Osteoblast (primary cell): ENCODE results near the gene ANKAR. TPM values are rescaled to one million over a fixed set of nuclear protein-coding genes. Genes with fewer than 3 reads are reported as not detected.

Source experiments
- DNase-seq: peaks from one replicate; pipeline ENCODE4 v3.0.0; 2011; ENCODE audit warnings: low spot score, mixed read lengths; ENCODE audit not compliant: insufficient read length; ENCODE audit errors: missing footprints
- H2AFZ ChIP-seq: 2 replicates; pipeline ENCODE4 v1.6.0; 2011; ENCODE audit warnings: mild to moderate bottlenecking, low read length
- H3K27ac ChIP-seq: 2 replicates; pipeline ENCODE4 v1.5.1; 2011; ENCODE audit warnings: mild to moderate bottlenecking, low read depth, low read length, moderate library complexity
- H3K27me3 ChIP-seq: 2 replicates; pipeline ENCODE4 v1.6.0; 2012; ENCODE audit warnings: mild to moderate bottlenecking, control low read depth, inconsistent platforms, low read length, moderate library complexity; ENCODE audit not compliant: insufficient read depth
- H3K36me3 ChIP-seq: 2 replicates; pipeline ENCODE4 v1.5.1; 2011; ENCODE audit warnings: mild to moderate bottlenecking, low read length, control low read depth, moderate library complexity; ENCODE audit not compliant: insufficient read depth
- H3K4me1 ChIP-seq: 2 replicates; pipeline ENCODE4 v1.5.1; 2011; ENCODE audit warnings: mild to moderate bottlenecking, low read length, control low read depth, moderate library complexity; ENCODE audit not compliant: insufficient read depth
- H3K4me2 ChIP-seq: 2 replicates; pipeline ENCODE4 v1.6.0; 2011; ENCODE audit warnings: mild to moderate bottlenecking, low read length; ENCODE audit not compliant: insufficient read depth
- H3K4me3 ChIP-seq: fragments of 200-600 bp; sonication (generic); 3 replicates; pipeline ENCODE4 v1.5.1; 2012; ENCODE audit warnings: mild to moderate bottlenecking, low read length, inconsistent platforms; ENCODE audit not compliant: insufficient read depth
- H3K79me2 ChIP-seq: 2 replicates; pipeline ENCODE4 v1.6.0; 2012; ENCODE audit warnings: mild to moderate bottlenecking, low read length, control low read depth, inconsistent platforms; ENCODE audit not compliant: insufficient read depth
- H3K9me3 ChIP-seq: 2 replicates; pipeline ENCODE4 v1.5.1; 2011; ENCODE audit warnings: low read depth, low read length, control low read depth
- H4K20me1 ChIP-seq: 2 replicates; pipeline ENCODE4 v1.6.0; 2012; ENCODE audit warnings: mild to moderate bottlenecking, low read length, control low read depth; ENCODE audit not compliant: insufficient read depth
- CTCF ChIP-seq: IDR thresholded peaks from 2 replicates; pipeline ENCODE4 v1.5.1; 2011; ENCODE audit warnings: mild to moderate bottlenecking, low read depth, low read length, moderate library complexity; ENCODE audit errors: extremely low read depth
- total RNA-seq: library from RNA; depleted of rRNA; stranded (reverse); fragments of >200 nt; gene quantifications from 2 replicates; pipeline ENCODE4 v1.2.3, GENCODE V29; 2012

ANKAR gene
- total RNA-seq, 1 donor: 14.1 TPM

DNA sequence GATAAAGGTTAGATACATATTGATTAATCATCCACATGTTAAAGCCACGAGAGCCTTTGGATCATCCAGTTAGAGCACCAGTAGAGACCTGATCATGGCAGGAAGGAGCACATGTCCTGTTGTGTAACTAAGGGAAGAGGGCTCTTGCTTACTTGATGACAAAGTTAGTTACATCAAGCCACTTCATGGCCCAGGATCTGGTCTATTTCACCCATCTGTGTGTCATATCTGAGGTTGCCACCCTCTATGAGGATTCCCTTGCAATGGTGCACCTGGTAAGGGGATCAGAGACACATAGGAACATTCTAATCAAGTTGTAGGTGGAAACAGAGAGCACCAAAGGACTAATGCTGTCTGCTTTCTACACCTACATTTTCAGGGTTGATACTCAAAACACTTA lies 6.7 kb downstream of the ANKAR start:
- Histone ChIP-seq H3K36me3 (no peaks in the 10 kb centered on the region), H3K4me3 (no peak overlapping the region), H4K20me1 (no peaks in the 10 kb centered on the region), H3K27me3 (no peaks in the 10 kb centered on the region), H3K4me2 (no peak overlapping the region), H3K4me1 (peaks cover 8% of the 10 kb centered on the region), H3K27ac (no peak overlapping the region), H3K79me2 (peaks cover 30% of the 10 kb centered on the region), H3K9me3 (no peaks in the 10 kb centered on the region), H2AFZ (no peak overlapping the region)
- DNase-seq: no peak
- no peak for TF ChIP-seq CTCF

DNA sequence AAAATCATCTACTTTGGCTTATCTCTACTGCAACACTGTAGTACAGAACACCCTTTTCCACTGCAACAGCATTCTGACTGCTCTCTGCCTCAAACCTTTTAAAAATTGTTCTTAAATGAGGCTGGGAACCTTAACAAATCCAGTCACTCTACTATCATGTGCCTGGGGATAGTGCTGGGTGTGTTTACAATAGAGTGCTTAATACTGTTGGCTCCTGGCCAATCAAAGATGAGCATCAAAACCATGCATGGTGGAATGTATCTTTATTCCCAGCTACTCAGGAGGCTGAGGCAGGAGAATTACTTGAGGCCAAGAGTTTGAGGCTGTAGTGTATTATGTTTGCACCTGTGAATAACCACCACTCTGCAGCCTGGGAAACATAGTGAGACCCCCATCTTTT lies 7.4 kb downstream of the ANKAR start:
- Histone ChIP-seq H3K79me2 (peaks cover 23% of the 10 kb centered on the region), H3K27ac (no peak overlapping the region), H3K27me3 (no peaks in the 10 kb centered on the region), H3K4me3 (no peak overlapping the region), H3K4me1 (peaks cover 6% of the 10 kb centered on the region), H3K4me2 (no peak overlapping the region), H3K36me3 (no peaks in the 10 kb centered on the region), H2AFZ (no peak overlapping the region), H3K9me3 (no peaks in the 10 kb centered on the region), H4K20me1 (no peaks in the 10 kb centered on the region)
- DNase-seq: no peak
- no peak for TF ChIP-seq CTCF

DNA sequence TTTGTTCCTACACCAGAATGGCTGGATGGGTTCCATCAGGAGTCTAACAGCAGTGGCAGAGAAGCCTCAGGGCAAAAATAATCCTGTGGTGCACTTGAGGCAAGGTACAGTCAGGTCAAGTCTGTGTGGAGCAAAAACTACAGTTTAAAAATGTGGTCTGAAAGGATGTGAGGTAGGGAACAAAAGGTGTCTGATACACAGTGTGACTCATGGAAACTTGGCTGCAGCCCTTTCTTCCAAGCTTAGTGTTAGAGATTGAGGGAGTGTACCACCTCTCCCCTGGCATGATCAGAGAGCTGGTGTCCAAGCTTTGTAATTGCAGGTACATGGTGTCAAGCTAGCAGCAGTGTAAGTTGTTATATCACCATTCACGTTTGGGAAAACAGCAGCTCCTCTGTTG lies 8.9 kb downstream of the ANKAR start:
- Histone ChIP-seq H3K4me1 (peaks cover 6% of the 10 kb centered on the region), H3K4me3 (no peak overlapping the region), H2AFZ (no peak overlapping the region), H3K79me2 (peaks cover 26% of the 10 kb centered on the region), H4K20me1 (no peaks in the 10 kb centered on the region), H3K27ac (no peak overlapping the region), H3K27me3 (no peaks in the 10 kb centered on the region), H3K4me2 (no peak overlapping the region), H3K9me3 (no peaks in the 10 kb centered on the region), H3K36me3 (no peaks in the 10 kb centered on the region)
- no peak for TF ChIP-seq CTCF
- DNase-seq: no peak

DNA sequence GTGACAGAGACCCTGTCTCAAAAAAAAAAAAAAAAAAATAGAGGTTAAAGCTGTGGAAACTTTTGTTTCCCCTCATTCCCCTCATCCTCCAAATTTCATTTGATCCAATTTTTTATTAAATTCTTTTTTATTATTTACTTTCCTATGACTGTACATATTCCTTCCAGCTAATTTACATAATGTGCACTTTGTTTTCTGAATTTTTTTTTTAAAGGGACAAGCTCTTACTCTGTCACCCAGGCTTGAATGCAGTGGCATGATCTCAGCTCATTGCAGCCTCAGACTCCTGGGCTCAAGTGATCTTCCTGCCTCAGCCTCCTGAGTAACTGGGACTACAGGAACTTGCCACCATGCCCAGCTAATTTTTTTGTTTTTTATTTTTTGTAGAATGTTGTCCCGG lies 10.3 kb downstream of the ANKAR start:
- DNase-seq: no peak
- H3K9me3 ChIP-seq: no peaks in the 10 kb centered on the region
- no peak overlapping the region for H3K4me2 ChIP-seq
- no peak for TF ChIP-seq CTCF
- no peak overlapping the region for H2AFZ ChIP-seq
- no peaks in the 10 kb centered on the region for H3K36me3 ChIP-seq
- H4K20me1 ChIP-seq: no peaks in the 10 kb centered on the region
- H3K27ac ChIP-seq: no peak overlapping the region
- H3K79me2 ChIP-seq: peaks cover 19% of the 10 kb centered on the region
- H3K4me3 ChIP-seq: no peak overlapping the region
- peaks cover 6% of the 10 kb centered on the region for H3K4me1 ChIP-seq
- no peaks in the 10 kb centered on the region for H3K27me3 ChIP-seq
